IPS DF 4.7 (cell line): ENCODE data around the gene KIF6.

Experiments
- DNase-seq: peaks from one replicate; pipeline ENCODE4 v3.0.0-alpha.2; 2013; ENCODE audit warnings: low spot score; ENCODE audit errors: extremely low read depth

Gene KIF6

DNA sequence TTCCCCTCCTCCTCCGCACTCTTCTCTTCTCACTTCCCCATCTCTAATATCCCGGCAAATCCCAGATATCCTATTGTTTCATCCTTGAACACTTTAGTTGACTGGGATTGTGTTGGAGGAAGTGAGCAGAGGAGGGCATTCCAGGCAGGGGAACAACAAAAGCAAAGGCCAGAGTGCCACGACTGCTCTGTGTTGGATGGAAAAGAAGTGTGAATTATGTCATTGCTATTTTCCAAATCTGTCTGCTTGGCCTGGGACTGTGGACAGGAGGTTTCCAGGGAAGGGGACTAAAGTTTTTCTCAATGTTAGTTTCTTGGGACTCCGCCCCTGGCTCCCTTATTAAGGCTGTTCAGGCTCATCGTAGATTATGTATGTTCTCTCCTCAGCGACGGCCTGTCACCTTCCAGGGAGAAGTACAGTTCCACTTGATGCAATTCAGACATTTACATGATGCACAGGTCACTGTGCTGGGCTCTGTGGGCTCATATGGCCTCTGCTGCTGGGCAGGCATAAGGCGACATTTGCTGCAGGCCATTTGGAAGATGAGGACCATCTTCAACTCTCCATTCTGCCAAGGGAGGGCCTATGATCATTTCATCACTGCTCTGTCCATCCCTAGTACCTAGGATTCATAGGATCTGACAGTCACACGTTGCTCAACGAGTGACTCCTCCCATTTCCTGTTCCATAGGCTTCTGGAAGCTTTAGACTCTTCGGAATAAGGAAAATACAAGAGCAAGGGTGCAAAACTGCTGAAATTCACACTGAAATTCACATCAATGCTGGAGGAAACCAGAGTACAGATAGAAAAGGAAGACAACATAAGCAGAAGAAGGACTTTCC is 303.6 kb downstream of the KIF6 start:
- DNase-seq: no peak

DNA sequence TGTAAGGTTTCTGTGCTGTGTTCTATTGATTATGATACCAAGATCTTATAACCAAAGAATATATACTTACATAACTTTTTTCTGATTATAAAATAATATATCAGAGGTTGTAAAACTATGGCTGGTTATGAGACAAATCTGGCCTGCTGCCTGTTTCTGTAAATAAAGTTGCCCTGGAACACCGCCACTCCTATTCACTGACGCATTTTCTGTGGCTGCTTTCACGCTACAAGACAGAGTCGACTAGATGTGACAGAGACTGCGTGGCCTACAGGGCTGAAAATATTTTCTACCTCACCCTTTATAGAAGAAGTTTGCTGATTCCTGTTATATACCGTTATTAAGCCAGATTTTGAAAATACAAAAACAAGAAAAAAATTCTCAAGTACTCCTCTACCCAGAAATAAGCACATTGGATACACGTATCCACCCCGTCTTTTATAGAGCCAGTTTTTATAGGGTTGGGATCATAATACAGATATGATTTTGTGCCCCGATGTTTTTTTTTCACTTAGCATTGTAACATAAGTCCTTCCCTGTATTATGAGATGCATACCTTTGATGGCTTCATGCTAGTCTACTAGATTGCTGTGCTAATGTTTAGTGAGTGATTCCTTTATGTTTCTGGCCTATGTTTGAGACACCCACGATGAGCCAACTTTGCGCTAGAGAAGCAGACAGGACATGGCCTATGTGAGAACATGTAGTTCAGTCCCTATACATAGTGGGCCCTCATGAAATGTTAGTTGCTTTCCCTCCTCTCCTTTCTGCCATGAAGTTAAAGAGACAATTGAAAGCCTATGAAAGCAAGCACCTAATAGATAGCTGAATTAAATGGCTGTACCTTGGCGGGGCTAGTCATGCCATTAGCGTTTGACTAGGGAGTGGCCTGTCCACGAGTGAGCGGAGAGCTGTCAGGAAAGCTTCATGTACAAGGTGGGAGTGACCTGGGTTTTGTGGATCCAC is 304.6 kb downstream of the KIF6 start:
- no peak for DNase-seq

DNA sequence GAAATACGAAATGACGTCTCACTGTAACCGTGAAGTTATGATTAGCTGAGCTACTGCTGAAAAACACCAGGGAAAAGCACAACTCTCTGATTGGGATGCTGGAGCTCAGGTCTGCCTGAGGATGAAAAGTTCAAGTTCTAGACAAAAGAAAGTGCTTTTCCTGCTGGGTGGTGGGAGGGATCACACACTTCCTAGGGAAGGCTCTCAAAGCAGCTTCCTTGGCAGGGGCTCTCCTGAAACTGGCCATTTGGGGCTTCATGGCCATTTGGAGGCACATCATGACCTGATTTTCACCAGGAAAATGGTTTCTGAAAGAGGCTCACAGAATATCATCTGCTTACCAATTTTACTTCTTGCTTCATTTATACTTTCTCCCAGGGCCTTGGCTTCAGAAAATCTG is 305.6 kb downstream of the KIF6 start:
- DNase-seq: no peak

DNA sequence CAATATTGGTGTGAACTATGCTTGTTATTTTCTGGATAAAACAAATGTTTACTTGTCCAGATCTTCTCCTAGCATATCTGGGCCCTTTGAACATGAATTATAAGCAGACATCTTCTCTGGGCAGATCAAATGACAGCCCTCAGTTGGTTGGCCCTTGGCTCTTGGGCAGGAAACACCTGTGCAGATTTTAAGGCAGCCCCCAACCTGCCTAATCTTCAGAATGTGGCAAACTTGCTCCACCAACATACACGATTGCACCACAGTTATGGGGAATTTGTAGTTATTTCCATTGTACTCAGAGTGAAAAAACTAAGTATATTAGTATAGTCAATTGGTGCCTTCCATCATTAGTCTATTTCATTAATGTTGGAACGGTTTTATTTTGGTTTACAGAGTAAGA is 307.8 kb downstream of the KIF6 start:
- no peak for DNase-seq

DNA sequence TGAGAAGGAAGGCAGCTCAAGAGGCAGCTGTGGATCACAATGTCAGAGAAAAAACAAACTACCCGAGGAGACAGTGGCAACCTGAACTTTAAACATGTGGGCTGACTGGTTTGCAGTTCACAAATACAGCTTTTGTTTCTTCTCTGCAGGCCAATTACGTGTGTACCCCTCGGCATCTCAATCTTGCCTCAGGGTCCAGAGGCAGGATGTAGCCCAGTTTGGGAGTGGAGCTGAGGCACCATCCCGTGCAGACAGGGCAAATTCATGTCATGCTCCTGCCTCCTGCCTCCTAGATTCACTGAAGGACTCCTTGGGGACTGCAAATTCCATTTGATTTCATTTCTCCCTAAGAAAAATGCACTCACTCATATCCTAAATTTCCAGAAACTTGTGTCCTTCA is 308.5 kb downstream of the KIF6 start:
- DNase-seq: no peak

DNA sequence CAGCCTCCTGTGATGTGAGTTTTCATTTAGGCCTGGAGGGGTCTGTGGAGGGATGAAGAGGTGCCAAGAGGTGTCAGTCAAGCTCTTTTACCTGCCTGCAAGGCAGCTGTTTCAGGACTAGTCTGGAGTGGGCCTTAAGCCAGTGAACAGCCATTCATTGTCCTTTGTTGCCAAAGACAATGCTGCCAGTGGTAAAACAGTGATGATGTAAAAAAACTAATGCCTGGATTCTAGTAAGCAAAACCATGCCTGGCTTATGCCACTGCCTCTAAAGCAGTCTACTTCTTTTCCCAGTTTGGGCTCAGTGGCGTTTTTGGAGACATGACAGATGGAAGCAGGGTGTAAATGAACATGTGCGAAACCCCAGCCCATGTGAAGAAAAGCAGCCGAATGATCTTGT is 309.2 kb downstream of the KIF6 start:
- no peak for DNase-seq

DNA sequence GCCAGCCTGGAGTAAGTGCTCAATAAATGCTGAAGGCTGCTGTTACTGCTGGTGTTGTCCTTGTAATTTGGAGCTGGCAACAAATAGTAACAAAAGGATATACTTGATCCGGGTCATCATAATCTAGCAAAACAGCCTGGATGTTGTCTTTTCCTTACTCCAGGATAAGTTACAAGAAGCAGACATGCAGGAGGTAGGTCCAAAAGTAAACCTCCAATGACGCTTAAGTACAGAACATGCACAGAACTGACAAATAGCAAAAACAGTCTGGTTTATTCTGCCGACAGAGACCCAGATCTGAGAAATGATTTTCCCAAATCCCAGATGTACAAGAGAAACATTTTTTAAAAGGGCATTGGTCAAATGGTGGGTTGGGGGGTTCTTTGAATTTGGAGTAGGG is 309.7 kb downstream of the KIF6 start:
- no peak for DNase-seq

DNA sequence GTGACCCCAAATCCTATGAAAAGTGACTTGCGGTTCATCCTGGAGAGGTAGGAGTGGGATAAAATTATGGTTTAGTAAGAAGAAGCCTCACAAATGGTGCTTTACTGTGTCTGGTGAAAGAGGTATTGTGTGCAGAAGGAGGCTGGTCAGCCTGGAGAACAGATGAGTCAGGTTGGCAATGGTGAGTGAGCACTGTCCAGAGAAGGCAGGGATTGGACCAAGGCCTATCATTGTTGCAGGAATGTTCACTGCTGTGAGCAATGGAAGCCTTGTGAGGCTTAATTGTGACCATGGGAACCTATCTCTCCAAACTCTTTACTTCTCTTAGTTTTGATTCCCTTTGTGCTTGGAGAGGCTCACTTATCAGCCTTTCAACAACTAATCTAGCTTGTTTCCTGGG is 313.7 kb downstream of the KIF6 start:
- no peak for DNase-seq

DNA sequence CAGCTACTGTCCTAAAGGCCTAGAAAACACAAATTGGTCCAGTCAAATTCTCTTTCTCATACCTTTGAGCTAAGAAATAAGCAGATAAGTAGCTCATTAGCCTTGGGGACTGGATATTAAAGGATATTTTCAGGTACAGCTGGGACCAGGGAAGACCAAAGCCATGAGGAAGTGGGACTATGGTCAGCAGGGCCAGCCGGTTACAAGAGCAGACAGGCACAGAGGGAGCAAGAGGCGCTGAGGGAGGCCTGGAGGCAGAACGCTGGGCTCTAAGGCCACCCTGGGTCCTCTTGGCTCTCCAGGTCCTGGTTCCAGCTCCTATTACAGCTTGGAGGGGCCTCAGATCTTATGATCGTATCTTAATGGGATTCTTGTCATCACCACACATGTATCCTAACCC is 314.2 kb downstream of the KIF6 start:
- no peak for DNase-seq

DNA sequence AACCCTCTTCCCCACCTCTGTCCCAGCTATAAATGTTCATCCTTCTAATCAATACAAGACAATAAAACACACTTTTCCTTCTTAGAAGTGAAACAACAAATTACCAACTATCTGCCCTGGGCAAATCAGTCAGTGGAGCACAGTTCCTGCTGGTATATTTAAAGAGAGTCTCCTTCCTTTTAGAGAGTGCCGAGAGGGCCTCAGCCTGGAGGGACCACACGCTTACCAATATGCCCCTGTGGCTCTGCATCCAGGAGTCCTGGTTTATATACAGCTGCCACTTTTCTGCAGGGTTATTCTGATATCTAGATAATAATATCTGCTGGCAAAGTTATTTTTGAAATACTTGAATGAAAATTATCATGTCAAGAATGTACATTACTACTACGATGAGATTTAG is 315.3 kb downstream of the KIF6 start:
- no peak for DNase-seq

DNA sequence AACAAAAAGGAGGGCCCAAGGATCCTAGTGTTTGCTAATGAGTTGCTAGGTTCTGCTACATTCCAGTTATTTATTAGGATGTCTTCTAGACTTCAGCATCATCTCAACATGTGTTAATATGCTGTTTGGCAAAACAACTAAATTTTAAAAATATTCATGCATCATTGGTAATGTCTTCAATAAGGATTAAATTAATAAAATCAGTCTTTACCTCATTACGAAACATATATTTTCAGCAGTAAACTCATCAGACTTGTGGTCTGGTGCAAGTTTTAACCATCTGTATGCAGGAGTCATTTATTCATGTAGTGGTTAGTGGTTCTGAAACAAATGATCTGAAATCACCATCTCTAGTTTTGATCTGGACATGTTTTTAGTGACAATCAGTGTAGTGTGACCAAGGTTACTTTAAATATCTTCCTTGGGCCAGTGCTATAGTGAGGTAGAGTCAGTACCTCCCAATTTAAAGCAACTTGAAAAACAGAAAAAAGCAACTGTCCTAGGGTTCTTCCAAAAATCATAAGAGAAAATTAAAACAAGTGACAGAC is 317.7 kb downstream of the KIF6 start:
- no peak for DNase-seq

DNA sequence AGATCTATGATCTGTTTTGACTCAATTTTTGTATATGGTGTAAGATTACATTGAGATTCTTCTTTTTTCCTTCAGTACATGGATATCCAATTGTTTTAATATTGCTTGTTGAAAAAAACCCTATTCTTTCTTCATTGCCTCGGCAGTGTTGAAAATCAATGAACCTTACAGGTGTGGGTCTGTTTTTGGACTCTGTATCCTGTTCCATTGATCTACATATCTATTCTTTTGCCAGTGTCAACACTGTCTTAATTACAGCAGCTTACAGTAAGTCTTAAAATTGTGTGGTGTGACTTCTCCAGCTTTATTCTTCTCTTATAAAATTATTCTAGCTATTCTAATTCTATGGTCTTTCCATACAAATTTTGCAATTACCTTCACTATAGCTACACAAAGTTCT is 320.9 kb downstream of the KIF6 start:
- DNase-seq: no peak

DNA sequence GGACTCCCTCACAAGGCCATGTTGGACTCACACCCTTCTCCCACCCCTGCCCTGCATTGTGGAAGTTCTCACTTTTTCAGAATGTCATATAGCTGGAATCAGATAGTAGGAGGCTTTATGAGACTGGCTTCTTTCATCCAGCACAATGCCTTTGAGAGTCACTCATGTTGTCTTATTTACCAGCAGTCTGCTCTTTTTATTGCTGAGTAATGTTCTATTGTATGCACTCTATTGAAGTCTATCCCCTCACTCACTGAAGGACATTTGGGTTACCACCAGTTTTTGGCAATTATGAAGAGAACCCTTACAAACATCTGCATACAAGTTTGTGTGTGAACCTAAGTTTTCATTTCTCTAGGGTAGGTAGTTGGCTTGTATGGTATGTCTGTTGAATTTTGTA is 321.9 kb downstream of the KIF6 start:
- DNase-seq: no peak

DNA sequence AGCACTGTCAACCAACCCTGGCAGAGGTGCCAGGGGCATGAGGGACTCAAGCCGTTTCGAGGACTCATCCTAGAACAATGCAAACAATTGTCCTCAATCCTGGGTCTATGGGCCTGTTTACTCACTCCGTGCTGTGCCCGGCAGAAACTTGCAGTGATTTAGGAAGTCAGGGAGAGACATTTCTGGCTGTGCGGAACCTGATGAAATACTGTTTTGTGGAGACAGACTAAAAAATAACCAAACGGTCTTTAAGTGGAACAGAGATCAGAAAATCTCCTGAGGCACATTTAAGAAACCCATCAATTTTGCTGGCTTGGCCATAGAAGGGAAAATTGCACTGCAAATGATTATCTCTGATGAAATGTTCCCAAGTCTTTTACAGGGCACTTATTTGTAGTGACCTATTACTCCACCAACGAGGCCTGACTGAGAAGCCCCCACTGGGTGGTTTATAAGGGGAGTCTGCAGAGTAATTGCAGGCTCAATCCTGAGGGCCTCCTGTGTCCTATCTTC is 322.9 kb downstream of the KIF6 start:
- no peak for DNase-seq

DNA sequence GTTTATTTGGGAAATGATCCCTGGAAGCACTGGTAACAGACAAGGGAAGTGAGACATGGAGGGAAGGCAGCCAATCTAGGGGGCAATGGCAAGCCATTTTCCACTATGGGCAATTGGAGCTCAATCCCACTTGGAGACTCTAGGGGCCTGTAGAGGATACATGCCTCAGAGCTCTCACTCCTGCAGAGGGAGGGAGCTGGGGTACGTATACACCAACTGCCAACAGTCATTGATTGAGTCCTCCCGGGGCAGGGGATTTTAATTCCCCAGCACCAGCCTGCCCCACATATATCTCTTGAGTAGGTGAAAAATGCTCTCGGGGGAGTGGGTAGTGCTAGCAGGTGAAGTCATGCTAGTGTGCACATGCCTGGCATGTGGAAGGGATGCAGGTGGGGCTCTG is 323.8 kb downstream of the KIF6 start:
- no peak for DNase-seq

DNA sequence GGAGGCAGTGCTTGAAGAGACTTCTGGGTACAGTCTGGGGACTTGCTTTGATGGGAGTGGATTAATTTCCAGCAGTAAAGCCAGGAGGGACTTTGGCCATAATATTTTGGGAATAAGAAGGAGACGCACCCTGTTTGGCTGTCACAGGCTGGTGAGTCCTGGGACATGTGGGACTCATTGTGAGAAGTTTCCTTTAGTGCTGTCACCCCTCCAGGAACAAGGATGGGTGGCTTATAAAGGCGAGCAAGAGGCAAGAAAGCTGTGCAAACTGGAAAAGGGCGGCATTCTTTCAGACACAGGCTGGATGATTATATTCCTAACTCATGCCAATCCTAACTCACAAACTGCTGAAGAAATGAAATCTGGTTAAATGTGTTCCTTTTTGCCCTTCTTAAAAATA is 325.2 kb downstream of the KIF6 start:
- no peak for DNase-seq

DNA sequence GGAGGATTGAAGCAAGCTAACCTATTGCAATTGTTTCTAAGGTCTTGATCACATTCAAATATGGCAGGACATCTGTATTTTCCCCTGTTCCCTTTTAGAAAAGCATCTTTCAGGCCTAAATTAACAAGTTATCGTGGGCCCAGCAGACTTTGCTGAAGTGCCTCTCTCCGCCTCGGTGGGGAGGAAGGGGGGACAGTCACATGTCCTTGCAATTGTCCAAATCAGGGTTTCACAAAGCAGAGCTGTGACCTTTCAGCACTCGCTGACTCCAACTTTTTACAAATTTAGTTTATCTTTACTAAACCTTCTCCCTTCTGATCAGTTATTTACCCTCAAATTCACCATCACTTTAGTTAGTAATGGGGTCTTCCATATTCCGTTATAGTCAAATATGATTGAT is 328.4 kb downstream of the KIF6 start:
- DNase-seq: no peak

DNA sequence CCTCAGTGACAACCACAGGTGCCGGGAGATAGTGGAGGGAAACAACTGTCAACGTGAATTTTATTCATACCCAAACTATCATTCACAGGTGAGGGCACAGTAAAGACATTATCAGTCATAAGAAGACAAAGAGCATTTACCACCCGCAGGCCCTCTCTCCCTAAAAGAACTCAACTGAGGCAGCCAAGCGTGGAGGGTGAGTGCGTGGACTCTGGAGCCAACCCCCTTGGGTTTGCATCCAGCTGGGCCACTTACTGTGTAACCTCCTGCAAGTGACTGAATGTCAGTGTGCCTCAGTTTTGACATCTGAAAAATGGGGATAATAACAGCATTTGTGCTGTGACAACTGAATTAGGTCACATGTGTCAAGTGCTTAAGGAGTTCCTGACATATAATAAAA is 332.1 kb downstream of the KIF6 start:
- no peak for DNase-seq

DNA sequence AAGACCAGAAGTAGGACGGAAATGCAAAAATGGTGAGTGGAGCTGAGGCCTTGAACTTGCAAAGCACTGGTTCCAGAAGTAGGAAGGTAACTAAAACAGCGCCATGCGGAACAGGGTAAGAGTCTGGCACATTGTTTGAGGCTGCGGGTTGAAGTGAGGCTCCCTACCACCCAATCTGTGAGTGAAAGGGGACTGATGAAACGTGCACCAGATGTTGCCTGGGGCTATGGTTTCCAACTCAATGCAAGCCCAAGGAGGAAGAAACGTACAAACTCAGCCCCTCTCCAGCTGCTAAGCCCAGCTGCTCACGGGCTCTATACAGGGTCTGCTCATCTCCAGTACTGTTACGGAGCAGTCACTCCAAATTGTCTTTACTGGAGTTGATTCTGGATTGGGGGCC is 334.0 kb downstream of the KIF6 start:
- DNase-seq: no peak

DNA sequence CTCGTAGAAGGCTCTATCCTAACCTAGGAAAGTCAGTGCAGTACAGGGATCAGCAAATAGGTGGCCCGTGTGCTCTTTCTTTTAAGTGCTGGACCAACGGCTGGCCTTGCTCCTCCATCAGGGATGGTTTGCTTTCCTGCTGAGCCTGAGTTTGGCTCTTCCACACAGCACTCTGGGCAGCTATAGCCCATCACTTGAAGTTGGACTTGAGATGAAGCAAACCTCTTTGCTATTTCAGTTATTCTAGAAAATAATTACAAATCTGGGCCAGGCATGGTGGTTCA is 335.8 kb downstream of the KIF6 start:
- DNase-seq: no peak

DNA sequence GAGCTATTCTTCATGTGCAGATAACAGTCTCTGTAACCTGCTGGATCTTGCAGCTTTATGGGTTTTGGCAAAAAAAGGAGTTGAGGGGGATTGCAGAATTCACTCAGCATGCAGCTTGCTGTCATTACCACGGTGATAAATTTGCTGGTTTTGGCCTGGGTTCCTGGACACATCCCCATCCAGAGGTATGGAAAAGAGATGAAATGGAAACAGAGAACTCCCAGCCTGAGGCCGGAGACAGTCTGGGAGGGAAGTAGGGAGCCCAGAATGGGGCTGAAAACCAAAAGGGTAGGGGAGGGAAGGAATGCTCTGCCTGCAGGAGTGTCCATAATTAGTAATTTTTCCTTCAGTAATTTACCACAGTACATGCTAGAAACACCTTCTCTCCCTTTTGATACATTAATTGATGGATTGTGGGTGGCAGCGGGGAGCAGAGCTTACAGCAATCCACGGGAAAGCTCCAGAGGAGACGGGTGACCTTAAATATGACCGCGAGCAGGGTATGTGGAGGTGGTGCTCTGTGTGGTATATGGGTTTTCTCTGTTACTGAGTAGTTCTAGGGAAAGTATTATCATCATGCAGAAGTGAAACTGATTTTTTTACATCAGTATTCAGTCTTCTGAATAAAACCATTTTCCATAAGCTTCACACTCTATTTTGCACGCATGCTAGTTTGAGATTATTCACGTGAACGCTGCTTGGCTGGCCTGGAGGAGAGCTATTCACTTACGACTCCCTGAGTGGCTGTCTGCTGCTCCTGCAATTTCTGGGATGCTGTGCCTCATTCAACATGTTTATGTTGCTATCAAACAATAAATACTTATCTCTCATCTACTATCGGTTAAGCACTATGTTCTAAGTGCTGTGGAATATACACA is 336.4 kb downstream of the KIF6 start:
- no peak for DNase-seq
